ENCODE results near the gene ADAM17.
"Not testable (repeated sequence)": the region's sequence is repeated elsewhere in the genome, so short reads cannot be mapped to it uniquely, and the experiment has no call there.

The ADAM17 gene

GRCh38 chr2:9560628-9561027 lies 5.0 kb upstream of the ADAM17 start:
- no peak for DNase-seq

- DNase-seq, result no peak
These were observed 3.3 kb upstream of the ADAM17 start for GRCh38 chr2:9558948-9559381.

GRCh38 chr2:9556121-9556743 lies 602 bp upstream of the ADAM17 start:
- DNase-seq, result no peak

- DNase-seq, result no peak
These were observed 721 bp downstream of the ADAM17 start for GRCh38 chr2:9554921-9555296.

- DNase-seq, result no peak
These were observed 3.1 kb downstream of the ADAM17 start for GRCh38 chr2:9552219-9553178.

GRCh38 chr2:9550859-9551391 lies 4.7 kb downstream of the ADAM17 start:
- not testable (repeated sequence) for DNase-seq

GRCh38 chr2:9549420-9549819 lies 6.2 kb downstream of the ADAM17 start:
- DNase-seq, result no peak

- no peak for DNase-seq
These were observed 7.1 kb downstream of the ADAM17 start for GRCh38 chr2:9548506-9548905.

GRCh38 chr2:9547262-9547991 lies 8.2 kb downstream of the ADAM17 start:
- DNase-seq, result no peak

GRCh38 chr2:9545502-9545901 lies 10.1 kb downstream of the ADAM17 start:
- DNase-seq, result no peak

- no peak for DNase-seq
These were observed 12.1 kb downstream of the ADAM17 start for GRCh38 chr2:9543557-9543956.

GRCh38 chr2:9539531-9539930 lies 16.1 kb downstream of the ADAM17 start:
- DNase-seq, result no peak

GRCh38 chr2:9538000-9538507 lies 17.6 kb downstream of the ADAM17 start:
- DNase-seq, result no peak

- no peak for DNase-seq
These were observed 19.1 kb downstream of the ADAM17 start for GRCh38 chr2:9536504-9536903.

GRCh38 chr2:9535177-9535576 lies 20.5 kb downstream of the ADAM17 start:
- DNase-seq, result no peak

- DNase-seq, result no peak
These were observed 22.0 kb downstream of the ADAM17 start for GRCh38 chr2:9533663-9534062.

- DNase-seq, result no peak
These were observed 23.2 kb downstream of the ADAM17 start for GRCh38 chr2:9532421-9532820.

GRCh38 chr2:9527995-9528787 lies 27.4 kb downstream of the ADAM17 start:
- no peak for DNase-seq

- DNase-seq, result no peak
These were observed 30.4 kb downstream of the ADAM17 start for GRCh38 chr2:9525266-9525665.

- DNase-seq, result no peak
These were observed 31.3 kb downstream of the ADAM17 start for GRCh38 chr2:9524291-9524690.

GRCh38 chr2:9519250-9519649 lies 36.4 kb downstream of the ADAM17 start:
- no peak for DNase-seq

- no peak for DNase-seq
These were observed 36.9 kb downstream of the ADAM17 start for GRCh38 chr2:9518780-9519179.

Measured in activated CD8-positive, alpha-beta memory T cell treated with anti-CD3 and anti-CD28 coated beads for 24 hours (primary cell).